MM.1S (cell line): Measurements from ENCODE around the gene RLN3.
A peak's percentile ranks its signal among the peaks of the same experiment; 100 is the strongest.

ENCODE experiments used
- DNase-seq: peaks from one replicate; pipeline ENCODE4 v3.0.0-alpha.2; 2015
- H2AFZ ChIP-seq: fragments of 300-600 bp; sonication (generic); 2 replicates; pipeline ENCODE4 v1.6.0; 2016; ENCODE audit warnings: antibody characterized with exemption, low read length
- H3F3A ChIP-seq: fragments of 300-600 bp; sonication (generic); 2 replicates; pipeline ENCODE4 v1.6.1; 2016; ENCODE audit warnings: mild to moderate bottlenecking, antibody characterized with exemption, low read length, moderate library complexity, mixed read lengths; ENCODE audit not compliant: insufficient read depth
- H3K27ac ChIP-seq: fragments of 300-600 bp; sonication (generic); 2 replicates; pipeline ENCODE4 v1.5.1; 2016; ENCODE audit warnings: mild to moderate bottlenecking, low read length
- H3K27me3 ChIP-seq: fragments of 300-600 bp; sonication (generic); replicated peaks from 2 replicates; pipeline ENCODE4 v1.6.0; 2016; ENCODE audit warnings: low read length; ENCODE audit not compliant: insufficient read depth
- H3K36me3 ChIP-seq: fragments of 300-600 bp; sonication (generic); replicated peaks from 2 replicates; pipeline ENCODE4 v1.6.1; 2016; ENCODE audit warnings: mild to moderate bottlenecking, low read length, mixed read lengths; ENCODE audit not compliant: insufficient read depth
- H3K4me1 ChIP-seq: fragments of 300-600 bp; sonication (generic); 2 replicates; pipeline ENCODE4 v1.6.1; 2016; ENCODE audit warnings: low read length, mixed read lengths
- H3K4me2 ChIP-seq: fragments of 300-600 bp; sonication (generic); 2 replicates; pipeline ENCODE4 v1.6.0; 2016; ENCODE audit warnings: low read depth, low read length
- H3K4me3 ChIP-seq: fragments of 300-600 bp; sonication (generic); 2 replicates; pipeline ENCODE4 v1.5.1; 2016; ENCODE audit warnings: low read length, mixed read lengths
- H3K79me2 ChIP-seq: fragments of 300-600 bp; sonication (generic); 2 replicates; pipeline ENCODE4 v1.6.1; 2016; ENCODE audit warnings: mixed run types, low read length, mixed read lengths
- H3K9ac ChIP-seq: fragments of 300-600 bp; sonication (generic); 2 replicates; pipeline ENCODE4 v1.6.1; 2016; ENCODE audit warnings: low read length, mixed read lengths
- H3K9me2 ChIP-seq: fragments of 300-600 bp; sonication (generic); replicated peaks from 2 replicates; pipeline ENCODE4 v1.6.1; 2016; ENCODE audit warnings: mild to moderate bottlenecking, low read length, mixed read lengths; ENCODE audit not compliant: insufficient read depth
- H3K9me3 ChIP-seq: fragments of 300-600 bp; sonication (generic); replicated peaks from 2 replicates; pipeline ENCODE4 v1.6.1; 2016; ENCODE audit warnings: mild to moderate bottlenecking, low read length, mixed read lengths; ENCODE audit not compliant: insufficient read depth
- H4K20me1 ChIP-seq: fragments of 300-600 bp; sonication (generic); 2 replicates; pipeline ENCODE4 v1.6.1; 2016; ENCODE audit warnings: mild to moderate bottlenecking, low read length, moderate library complexity, mixed read lengths; ENCODE audit not compliant: insufficient read depth
- EZH2 ChIP-seq: fragments of 300-600 bp; sonication (generic); optimal IDR thresholded peaks from 2 replicates; pipeline ENCODE3; 2017; ENCODE audit warnings: low read depth, mild to moderate bottlenecking, antibody characterized with exemption, low read length, mixed read lengths
- EZH2phosphoT487 ChIP-seq: fragments of 300-600 bp; sonication (generic); IDR thresholded peaks from 2 replicates; pipeline ENCODE4 v1.6.1; 2018; ENCODE audit warnings: antibody characterized with exemption, low read length
- TF ChIP-seq, protein P1 (sequence below): fragments of 300-600 bp; sonication (generic); IDR thresholded peaks from 2 replicates; pipeline ENCODE4 v1.5.1; 2016; ENCODE audit warnings: antibody characterized with exemption, low read length, mixed read lengths

The RLN3 gene

DNA sequence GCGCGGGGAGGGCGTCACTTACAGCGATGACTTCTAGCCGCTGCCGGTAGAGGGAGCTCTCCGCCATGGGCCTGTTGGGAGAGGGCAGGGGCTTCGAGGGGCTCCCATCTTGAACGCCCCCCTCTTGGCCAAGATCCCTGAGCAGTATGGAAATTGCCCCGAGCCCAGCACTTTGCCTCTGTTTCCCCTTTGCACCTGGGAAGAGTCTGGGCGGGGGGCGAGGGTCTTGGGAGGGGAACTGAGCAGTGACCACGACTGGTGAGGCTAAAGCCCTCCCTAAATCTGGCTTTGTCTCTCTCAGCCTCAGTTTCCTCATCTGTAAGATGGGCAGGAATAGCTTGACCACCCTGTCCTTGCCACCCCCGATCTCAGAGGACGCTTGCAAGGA lies 31.1 kb downstream of the RLN3 start:
- H3K9me2 ChIP-seq, result no peaks in the 10 kb centered on the region
- no peaks in the 10 kb centered on the region for H3K79me2 ChIP-seq
- TF ChIP-seq EZH2phosphoT487, result no peak
- TF ChIP-seq, protein P1, sequence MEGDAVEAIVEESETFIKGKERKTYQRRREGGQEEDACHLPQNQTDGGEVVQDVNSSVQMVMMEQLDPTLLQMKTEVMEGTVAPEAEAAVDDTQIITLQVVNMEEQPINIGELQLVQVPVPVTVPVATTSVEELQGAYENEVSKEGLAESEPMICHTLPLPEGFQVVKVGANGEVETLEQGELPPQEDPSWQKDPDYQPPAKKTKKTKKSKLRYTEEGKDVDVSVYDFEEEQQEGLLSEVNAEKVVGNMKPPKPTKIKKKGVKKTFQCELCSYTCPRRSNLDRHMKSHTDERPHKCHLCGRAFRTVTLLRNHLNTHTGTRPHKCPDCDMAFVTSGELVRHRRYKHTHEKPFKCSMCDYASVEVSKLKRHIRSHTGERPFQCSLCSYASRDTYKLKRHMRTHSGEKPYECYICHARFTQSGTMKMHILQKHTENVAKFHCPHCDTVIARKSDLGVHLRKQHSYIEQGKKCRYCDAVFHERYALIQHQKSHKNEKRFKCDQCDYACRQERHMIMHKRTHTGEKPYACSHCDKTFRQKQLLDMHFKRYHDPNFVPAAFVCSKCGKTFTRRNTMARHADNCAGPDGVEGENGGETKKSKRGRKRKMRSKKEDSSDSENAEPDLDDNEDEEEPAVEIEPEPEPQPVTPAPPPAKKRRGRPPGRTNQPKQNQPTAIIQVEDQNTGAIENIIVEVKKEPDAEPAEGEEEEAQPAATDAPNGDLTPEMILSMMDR, result peak; percentile 79
- H4K20me1 ChIP-seq, result no peaks in the 10 kb centered on the region
- H2AFZ ChIP-seq, result no peak overlapping the region
- H3K27ac ChIP-seq, result no peak overlapping the region
- H3K9me3 ChIP-seq, result no peaks in the 10 kb centered on the region
- DNase-seq, result no peak
- no peak overlapping the region for H3K4me3 ChIP-seq
- H3K4me2 ChIP-seq, result 0 out of 2 replicates have a peak overlapping the region, but pooled peaks have one; percentile 30
- H3K9ac ChIP-seq, result no peak overlapping the region
- H3F3A ChIP-seq, result no peaks in the 10 kb centered on the region
- H3K4me1 ChIP-seq, result no peaks in the 10 kb centered on the region; the same call in 1 of the 2 replicates
- peaks cover 55% of the 10 kb centered on the region for H3K27me3 ChIP-seq
- no peaks in the 10 kb centered on the region for H3K36me3 ChIP-seq

DNA sequence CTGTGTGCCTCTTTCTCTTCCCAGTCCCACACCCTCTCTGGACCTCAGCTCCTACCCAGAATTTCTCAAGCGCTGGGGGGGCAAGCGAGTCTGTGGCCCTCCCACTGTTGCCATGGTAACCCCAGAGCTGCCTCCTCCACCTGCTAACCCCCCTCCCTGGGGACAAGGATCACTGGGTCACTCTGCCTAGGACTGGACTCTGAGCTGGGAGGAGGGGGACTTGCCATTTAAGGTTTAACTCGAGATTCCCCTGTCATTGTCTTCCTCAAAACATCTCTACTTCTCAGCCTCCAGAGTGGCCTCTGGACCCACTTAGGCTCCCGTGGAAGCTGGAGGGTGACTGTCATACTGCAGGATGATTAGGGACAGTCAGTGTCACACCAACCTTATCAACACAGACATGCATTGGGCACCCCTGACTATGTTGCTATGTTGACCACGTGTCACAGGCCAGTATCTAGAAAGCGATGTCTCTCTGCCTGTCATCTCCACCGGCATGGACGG lies 31.8 kb downstream of the RLN3 start:
- no peak overlapping the region for H3K9ac ChIP-seq
- no peaks in the 10 kb centered on the region for H3F3A ChIP-seq
- no peaks in the 10 kb centered on the region for H3K36me3 ChIP-seq
- no peak overlapping the region for H3K4me3 ChIP-seq
- H3K27me3 ChIP-seq, result peaks cover 49% of the 10 kb centered on the region
- TF ChIP-seq, protein P1, result no peak
- no peak for TF ChIP-seq EZH2phosphoT487
- TF ChIP-seq EZH2, result no peak
- no peaks in the 10 kb centered on the region for H3K9me2 ChIP-seq
- no peaks in the 10 kb centered on the region; the same call in 1 of the 2 replicates for H3K4me1 ChIP-seq
- no peak overlapping the region for H3K27ac ChIP-seq
- no peaks in the 10 kb centered on the region for H3K79me2 ChIP-seq
- no peak overlapping the region for H2AFZ ChIP-seq
- no peak for DNase-seq
- H3K4me2 ChIP-seq, result no peak overlapping the region
- H4K20me1 ChIP-seq, result no peaks in the 10 kb centered on the region
- no peaks in the 10 kb centered on the region for H3K9me3 ChIP-seq

DNA sequence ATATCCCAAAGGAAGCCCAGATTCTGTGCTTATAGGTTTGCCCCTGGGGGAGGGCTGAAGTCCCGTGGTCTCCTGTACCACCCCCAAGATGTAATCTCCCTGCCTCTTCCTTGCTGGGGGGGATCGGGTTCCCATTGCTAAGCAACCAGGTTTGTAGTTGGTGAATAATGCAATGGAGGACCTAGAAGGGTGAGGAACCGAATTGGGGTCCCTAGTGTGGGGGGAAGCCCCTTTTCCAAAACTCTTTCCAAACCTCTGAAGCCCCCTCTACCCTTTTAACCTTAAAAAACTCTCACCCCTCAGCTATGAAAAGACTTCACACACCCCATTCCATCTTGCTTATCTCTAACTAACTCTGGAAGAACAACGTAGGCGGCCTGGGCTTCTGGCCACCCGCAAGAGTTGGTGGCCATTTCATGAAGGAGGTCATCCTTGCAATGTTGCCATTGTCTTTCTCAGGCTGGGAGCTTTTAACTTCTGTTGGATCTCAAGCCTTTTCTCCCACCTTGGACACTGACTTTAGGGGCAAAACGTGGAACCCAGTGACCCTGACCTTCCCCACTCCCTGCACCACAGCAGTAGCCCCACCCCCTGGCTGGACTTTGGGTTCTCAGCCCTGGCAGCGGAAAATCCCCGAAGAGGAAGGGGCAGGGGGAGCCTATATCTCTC lies 33.3 kb downstream of the RLN3 start:
- no peak overlapping the region for H3K27ac ChIP-seq
- no peaks in the 10 kb centered on the region for H3F3A ChIP-seq
- no peak for DNase-seq
- no peaks in the 10 kb centered on the region for H4K20me1 ChIP-seq
- no peak overlapping the region for H3K4me2 ChIP-seq
- H3K36me3 ChIP-seq, result no peaks in the 10 kb centered on the region
- no peaks in the 10 kb centered on the region for H3K9me2 ChIP-seq
- no peak overlapping the region for H3K9ac ChIP-seq
- H2AFZ ChIP-seq, result no peak overlapping the region
- TF ChIP-seq EZH2, result no peak
- no peak for TF ChIP-seq EZH2phosphoT487
- TF ChIP-seq, protein P1, result no peak
- H3K79me2 ChIP-seq, result no peaks in the 10 kb centered on the region
- H3K4me3 ChIP-seq, result no peak overlapping the region
- H3K4me1 ChIP-seq, result no peaks in the 10 kb centered on the region; the same call in 1 of the 2 replicates
- H3K9me3 ChIP-seq, result no peaks in the 10 kb centered on the region
- peaks cover 58% of the 10 kb centered on the region for H3K27me3 ChIP-seq
